ENCODE measurements around the gene NEU1.

The NEU1 gene

DNA sequence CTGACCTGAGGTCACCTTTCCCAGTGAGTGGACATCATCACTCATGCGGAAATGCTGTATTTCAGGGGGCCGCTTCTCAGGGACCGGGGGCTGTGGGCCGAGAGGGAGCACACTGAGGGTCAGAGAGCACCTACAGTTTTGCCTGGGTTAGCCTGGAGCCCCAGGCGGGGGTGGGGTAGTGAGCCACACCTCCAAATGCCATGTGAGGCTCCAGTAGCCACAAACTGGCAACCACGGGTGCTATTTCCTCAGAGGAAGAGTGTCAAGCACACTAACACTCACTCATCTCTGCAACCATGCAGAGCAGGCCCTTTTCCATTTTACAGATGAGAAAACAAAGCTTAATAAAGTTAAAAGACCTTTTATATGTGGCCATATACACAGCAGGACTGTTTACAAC lies 30.2 kb upstream of the NEU1 start:
- DNase-seq = no peak

DNA sequence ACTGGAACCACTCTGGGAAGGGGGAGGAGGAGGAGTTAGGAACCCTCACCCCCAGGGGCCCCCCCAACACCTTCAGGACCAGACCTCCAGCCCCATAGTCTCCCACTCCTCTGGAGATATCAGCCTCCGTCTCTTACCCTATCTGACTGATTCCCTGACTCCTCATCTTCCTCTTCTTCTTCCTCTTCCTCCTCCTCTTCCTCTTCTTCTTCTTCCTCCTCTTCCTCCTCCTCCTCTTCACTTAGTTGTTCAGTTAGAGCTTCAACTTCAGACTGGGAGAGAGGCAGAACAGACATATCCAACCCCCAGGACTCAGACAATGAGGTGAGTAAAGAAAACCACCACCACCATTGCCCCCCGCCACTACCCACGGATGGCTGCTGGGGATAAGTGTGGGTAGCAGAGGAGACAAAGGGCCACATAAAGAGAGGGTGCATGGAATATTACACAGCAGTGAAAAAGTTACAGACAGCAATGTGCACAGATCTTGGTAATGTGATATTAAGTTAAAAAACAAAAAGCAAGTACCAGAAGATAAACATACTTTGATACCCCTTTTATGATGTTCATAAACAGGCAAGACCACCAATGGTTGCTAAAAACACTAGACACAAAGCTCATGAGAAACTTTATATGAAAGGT lies 26.8 kb upstream of the NEU1 start:
- DNase-seq = no peak

DNA sequence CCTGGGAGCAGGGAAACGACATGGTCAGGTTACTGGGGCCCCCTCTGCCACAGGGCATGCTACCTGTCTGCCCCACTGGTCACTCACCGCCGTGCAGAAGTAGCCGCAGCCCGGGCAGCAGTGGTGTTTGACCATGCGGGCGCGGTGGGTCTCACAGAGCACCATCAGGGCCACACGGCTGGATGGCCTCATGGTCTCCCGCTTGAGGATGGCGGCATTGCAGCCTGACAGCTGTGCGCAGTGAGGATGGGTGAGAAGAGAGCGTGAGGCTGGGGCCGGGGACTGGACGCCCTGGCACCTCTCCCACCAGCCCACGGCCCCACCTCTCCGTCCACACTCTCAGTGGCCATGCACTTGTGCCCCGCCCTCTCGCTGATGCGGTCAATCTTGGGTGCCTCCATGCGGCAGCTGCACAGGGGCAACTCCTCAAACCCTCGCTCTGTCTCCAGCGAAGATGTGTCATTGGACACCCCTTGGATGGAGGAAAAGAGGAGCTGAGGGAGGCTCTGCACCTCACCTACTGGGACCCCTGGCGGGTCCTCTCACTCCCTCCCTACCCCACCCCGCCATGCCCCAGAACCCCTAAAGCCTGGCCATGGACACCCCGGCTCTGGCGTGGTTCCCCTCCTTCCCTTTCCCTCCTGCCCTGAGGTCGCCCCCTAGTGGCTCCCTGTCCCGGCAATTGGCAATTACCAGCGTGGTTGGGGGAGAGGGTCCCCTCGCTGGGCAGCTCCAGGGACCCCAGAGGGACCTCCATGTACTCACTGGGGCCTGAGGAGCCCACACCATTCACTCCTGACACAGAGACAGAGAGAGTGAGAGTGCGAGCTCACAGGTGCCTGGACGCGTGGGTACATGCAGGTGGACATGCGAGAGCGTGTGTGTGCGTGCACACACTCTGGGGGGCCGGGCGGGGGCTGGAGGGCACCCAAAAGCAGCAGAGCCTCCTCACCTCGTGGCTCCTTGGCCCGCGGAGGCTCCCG lies 25.9 kb upstream of the NEU1 start:
- no peak for DNase-seq

DNA sequence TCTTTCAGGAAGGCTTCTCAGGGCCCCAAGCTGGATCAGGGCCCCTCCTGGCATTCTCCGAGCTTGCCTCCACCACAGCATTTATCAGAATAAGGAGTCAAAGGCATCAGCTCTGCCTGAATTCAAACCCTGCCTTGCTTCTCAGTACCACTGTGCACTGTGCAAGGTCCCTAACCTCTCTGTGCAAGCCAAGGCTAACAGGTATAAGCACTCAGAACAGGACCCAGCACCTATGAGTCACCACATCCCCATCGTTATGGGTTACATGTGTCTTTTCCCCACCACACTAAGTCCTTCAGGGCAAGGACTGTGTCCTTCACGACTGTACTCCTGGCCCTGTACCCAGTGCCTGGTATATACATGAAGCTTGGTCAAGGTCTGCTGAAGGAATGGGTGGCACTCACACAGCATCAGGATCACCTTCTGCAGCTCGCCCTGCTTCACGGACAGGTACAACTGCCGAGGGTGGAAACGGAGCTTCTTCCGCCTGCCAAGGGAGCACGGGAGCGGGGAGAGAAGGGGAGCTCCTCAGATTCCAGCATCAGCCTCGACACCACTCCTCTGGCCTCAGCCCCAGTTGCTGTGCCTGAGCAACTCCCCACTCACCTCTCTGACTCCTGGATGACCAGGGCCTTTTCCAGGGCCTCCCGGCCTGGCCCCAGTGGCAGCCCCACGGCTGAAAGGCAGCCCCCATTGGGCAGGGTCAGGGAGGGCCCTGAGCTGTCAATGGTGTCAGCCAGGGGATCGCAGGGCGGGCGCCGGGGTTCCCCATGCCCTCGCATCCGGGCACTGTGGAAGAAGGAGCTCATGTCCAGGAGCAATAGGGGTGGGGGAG lies 24.8 kb upstream of the NEU1 start:
- DNase-seq = no peak

DNA sequence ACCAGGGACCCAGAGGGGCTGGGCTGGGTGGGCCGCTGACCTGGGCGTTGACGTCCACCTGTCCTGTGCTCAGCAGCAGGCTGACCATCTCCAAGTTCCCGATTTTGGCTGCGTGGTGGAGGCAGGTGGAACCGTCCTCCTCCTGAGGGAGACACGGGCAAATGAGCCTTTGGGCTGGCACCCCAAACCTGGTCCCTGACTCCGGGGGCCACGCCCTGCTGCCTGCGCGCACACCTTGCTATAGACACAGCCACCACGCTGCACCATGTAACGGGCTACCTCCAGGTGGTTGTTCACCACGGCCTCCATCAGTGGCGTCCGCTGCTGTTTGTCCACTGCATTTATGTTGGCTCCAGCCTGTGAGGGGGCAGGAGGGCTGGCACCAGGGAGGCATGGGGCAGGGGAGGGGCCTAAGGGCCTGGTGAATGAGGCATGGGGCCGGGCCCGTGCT lies 23.9 kb upstream of the NEU1 start:
- DNase-seq = no peak

DNA sequence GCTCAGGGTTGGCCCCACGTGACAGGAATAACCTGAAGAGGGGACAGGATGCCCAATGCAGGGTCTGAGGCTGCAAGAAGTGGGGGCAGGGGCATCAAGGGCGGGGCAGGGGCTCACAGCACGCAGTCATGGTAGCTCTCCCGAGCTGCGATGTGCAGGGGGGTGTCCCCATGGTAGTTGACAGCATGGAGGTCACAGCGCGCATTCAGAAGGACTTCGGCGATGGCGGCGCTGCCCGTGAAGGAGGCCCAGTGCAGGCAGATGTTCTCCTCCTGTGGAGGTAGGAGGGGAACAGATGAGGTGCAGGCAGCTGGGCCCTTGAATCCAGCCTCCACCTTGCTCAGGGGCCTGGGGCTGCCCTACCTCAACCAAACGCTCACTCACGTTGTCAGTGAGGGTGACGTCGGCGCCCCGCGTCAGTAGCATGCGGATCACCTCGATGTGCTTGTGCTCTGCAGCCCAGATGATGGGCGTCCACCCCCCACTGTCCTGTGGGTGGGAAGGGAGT lies 22.0 kb upstream of the NEU1 start:
- no peak for DNase-seq

DNA sequence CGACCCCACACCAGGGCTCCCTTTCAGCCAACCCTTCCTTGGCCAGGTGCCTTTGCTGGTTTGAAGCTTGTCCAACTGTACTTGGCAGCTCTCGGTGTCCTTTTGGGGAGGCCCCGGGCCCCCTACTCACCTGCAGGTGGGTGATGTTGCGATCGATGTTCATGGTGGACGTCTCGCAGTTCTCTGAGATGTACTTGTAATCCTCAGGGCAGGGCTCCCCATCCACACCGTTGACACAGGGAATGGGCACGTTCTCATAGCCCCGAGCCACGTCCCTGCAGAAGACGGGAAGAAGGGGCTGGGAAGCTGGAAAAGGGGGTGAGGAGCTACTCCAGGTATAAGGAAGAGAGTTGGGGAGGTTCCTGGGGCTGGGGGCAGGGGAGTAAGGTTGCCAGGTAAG lies 21.1 kb upstream of the NEU1 start:
- DNase-seq = no peak

DNA sequence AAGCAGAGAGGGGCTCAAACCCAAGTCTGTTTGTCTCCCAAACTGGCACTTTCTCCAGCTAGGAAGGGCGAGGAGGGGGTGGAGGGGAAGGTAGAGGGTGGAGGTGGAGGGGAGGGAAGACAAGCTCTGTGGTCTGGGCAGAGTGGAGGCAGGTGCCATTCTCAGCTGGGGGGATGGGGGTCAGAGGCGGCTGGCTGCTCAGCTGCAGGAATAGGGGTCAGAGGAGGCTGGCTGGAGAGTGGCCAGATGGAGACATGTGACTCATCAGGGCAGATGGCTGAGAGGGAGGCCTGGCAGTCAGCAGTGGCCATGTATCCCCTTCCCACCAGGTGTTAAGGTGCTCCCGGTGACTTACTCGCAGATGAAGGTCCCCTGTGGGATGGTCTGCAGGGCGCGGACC lies 19.7 kb upstream of the NEU1 start:
- DNase-seq = no peak

DNA sequence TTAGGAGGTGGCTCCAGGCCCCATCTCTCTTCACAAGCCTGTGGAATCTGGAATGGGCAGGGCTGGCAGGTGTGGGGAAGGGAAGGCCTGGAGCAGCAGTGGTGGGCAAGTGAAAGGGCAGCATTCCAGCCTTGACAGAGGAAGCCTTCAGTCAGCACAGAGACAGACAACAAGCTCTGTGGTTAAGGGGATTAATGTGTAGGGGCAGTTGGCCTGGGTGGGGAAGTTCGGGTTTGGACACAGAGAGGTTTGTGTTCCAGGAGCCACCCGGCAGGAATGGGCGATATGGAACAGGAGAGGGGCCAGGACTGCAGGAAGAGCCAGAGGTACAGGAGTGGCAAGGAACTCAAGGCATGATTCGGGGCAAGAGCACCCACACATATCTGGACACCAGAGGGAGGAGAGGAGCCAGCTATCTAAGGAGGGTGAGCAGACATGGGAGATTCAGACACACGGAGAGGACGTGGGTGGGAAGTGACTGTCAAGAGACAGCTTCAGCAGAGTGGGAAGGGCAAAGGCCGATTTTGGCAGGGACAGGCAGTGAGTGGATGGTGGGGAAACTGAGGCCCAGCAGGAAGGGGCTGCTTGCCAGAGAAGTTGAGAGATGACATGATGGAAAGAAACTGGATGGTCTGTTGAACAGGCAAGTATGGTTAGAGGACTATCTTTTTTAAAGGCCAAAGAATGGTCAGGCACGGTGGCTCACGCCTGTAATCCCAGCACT lies 18.7 kb upstream of the NEU1 start:
- no peak for DNase-seq

DNA sequence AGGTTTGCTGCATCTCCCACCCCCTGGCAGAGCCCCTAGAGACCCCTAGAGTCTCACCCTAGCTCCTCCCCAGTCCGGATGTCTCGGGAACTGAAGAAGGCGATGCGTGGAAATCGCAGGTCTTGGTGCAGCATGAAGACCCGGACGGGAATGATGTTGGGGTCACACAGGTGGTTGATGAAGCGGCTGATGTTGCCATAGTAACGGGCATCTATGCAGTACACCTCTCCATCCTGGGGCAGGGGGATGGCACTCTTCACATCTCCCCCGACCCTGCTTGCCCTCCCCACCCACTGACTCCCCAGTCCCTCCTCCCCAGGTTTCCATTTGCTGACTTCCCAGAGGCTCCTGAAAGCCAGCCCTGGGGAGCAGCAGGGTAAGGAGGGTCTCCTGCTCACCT lies 18.0 kb upstream of the NEU1 start:
- no peak for DNase-seq

DNA sequence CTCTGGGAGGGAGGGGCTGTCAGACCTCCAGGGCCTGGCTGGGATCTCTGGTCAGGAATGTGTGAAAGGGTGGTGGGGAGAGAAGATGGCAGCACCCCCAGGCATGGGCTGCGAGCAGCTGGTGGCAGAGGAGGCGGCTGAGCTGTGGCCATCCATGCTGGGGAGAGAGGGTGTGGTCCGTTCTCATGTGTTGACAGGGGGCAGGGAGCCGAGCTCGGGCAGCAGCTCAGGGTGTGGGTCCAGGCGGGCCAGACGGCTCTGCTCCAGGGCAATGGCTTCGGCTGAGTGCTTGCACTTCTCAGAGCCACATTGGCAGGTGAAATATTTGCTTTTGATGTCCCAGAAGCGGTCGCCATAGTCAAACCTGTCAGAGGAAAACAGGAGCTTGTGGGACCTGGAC lies 17.3 kb upstream of the NEU1 start:
- no peak for DNase-seq

DNA sequence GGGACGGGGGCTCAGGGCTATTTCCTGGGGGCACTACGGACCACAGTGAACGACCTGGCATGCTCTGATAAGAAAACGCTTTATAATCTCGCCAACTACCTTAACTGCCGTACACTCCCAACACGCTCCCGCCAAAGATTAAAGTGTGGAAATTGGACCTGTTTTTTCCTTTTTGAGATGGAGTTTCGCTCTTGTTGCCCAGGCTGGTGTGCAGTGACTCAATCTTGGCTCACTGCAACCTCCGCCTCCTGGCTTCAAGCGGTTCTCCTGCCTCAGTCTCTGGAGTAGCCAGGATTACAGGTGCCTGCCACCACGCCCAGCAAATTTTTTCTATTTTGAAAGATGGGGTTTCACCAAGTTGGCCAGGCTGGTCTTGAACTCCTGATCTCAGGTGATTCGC lies 16.5 kb upstream of the NEU1 start:
- DNase-seq = no peak

DNA sequence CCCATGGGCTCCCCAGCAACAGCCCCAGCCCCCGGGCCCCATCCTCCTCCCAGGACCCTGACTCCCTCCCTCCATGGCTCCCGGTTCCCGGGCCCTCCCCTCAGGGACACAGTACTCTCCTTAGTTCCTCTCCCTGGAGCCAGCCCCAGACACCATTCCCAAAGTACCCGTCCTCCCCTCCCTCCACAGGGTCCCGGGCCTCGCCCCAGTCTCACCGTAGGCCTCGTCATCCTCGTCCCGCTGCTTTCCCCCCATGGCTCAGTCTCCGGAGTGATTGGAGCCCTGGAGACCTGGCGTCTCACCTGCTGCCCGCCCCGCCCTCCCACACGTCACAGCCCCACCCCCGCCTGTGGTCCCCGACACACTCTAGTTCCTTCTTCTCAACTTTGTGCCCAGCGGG lies 16.1 kb upstream of the NEU1 start, which contains the start of gene SLC44A4:
SLC44A4 (minus strand) TSS at position 272 of the 400 bp plus-strand sequence; CDS start at position 255, 17 bp downstream.
- no peak for DNase-seq

DNA sequence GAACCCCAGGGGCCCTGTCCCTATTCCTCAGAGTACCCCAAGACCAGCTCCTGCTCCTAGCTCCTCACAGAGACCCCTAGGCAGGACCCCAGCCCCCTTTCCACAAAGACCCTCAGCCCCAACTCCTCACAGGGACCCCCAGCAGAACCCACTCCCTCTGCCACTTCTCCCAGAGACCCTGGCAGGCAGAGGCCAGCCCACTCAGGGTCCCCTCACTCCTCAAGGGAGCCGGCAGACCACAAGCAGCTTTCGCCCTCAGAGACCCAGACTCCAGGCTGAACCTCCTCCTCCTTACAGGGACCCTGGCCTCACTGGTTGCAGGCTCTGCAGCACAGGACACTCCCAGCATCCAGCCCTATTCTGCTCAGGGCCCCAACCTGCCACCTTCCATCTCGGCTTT lies 15.6 kb upstream of the NEU1 start:
- no peak for DNase-seq

DNA sequence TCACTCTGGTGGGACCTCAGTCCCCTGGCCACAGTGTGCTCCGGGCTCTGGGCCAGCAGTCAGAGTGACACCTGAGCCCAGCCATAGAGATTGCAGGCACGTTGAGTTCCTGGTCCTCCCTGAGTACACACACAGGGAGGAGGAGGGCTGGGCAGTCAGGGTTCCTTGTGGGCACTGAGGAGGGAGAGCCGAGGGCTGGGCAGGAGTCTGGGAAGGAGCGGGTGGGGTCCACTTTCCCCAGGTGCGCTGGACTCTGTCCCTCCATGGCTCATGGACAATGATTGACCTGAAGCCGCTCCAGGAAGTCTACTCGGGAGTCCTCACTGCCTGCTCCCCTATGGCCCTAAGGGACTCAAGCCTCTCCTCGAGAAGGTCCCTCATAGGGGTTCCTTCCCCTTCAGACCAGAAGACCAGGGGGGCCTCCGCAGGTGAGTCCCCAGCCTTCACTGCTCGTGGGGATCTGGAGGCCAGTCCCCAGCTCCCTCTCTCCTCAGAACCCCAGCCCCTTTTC lies 15.1 kb upstream of the NEU1 start:
- no peak for DNase-seq

DNA sequence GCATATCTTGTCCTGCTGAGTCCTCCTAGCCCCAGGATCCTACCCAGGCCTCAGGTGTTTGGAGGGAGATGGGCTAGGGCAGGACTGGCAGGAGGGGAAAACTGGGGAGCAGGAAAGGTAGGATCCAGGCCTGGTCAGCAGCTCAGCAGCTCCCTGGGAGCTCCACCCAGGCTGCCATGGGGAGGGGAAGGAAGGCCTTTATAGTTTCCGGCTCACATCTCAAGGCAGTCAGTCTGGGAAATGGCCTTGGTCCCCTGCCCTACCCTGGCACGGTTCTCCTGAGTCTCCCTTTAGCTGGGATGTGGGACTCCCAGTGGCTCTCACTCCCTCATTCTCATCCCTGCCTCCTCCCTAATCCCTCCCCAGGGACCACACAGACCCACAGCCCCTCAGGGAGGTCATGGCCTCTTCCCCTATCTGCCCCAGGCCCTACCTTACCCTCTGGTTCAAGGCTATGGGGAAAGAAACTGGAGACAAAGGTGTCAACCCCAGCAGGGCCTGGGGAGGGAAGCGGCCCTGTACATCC lies 14.6 kb upstream of the NEU1 start:
- no peak for DNase-seq

DNA sequence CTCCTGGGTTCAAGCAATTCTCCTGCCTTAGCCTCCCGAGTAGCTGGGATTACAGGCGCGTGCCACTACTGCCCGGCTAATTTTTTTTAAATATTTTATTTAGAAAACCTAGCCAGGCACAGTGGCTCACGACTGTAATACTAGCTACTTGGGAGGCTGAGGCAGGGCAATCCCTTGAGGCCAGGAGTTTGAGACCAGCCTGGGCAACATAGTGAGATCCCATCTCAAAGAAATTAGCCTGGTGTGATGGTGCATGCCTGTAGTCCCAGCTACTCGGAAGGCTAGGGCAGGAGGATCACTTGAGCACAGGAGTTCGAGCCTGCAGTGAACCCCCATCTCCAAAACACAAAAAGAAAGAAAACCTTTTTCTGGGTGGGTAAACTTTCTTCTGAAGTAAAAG lies 13.7 kb upstream of the NEU1 start:
- DNase-seq = no peak

DNA sequence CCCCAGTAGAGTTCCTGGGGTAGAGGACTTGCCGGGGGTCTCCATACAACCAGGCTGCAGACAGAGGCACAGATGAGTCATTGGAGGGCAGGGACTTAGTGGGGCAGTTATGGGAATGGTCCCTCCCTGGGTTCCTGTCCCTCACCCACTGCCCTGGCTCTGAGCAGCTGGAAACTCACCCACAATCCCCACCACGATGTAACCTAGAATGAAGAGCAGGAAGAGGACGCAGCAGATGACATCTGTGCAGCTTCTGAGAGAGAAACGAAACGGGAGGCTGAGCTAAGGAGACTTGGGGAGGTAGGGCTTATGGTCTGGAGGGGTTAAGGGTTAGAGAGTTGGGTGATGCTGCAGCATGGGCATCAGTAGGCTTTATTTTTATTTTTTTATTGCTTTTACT lies 13.3 kb upstream of the NEU1 start:
- DNase-seq = no peak

DNA sequence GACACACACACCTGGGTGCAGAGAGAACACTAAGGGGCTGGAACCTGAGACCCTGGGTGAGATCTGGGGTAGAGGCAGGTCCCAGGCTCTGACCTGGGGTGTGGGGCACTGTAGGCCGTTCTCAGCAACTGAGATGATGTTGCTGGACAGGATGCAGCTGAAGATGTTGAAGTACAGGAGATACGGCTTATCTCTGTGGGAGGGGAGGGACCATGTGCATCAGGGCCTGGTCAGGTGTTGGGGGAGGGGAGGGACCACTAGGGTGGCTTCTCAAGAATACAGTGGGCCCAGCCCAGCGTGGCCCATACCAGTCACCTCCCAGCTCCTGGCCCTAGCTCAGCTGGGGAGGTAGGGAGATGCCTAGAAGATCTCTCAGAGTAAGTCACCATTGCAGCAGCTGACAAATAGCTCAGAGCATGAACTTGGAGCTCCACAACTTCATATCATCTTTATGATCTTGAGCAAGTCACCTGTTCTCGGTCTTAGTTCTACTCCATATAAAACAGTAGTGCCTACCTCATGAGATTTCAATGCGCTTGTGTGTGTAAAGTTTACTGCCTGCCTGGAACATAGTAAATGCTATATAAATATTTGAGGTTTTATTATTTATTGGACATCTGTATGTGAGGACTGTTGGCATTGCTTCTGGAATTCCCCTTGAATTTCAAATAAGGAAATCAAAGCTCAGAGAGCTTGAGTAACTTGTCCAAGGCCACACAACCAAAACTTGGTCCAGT lies 12.4 kb upstream of the NEU1 start:
- DNase-seq = peak; percentile 29

DNA sequence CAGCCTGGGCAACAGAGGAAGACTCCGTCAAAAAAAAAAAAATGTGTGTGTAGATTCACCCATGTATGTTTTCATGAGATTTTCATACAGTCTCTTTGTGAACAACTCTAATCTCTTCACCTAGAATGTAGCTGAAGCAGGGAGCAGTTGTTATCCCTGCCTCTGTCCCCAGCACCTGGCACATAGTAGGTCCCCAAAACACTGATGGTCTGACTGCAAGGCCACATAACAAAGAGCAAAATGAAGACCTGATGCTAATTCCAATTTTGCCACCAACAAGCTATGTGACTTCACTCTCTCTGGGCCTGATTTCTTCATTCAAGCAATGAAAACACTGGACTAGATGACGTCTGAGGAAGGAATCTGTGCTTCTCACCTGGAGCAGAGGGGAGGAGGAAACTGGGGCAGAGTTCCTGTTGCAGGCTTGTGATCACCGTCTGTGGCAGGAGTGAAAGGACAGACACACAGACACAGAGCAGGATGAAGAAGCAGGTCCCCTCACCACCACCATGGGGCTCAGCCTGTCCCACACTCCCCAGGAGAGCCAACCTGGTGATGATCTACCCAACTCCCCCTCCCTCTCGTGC lies 11.6 kb upstream of the NEU1 start:
- DNase-seq = no peak
